H1 (cell line): ENCODE measurements around the gene SLC6A19. TPM values are rescaled to one million over a fixed set of nuclear protein-coding genes. Genes with fewer than 3 reads are reported as not detected.

Source experiments
- CTCF ChIA-PET: fragments of 300-600 bp; sonication (Branson Sonifier 250); formaldehyde crosslinking; loops from one replicate; lab custom pipeline; 2021; ENCODE audit not compliant: partially characterized antibody; lab: Charles Lee
- POLR2A ChIA-PET: fragments of 300-600 bp; sonication (Branson Sonifier 250); formaldehyde crosslinking; loops from one replicate; lab custom pipeline; 2021; ENCODE audit warnings: inconsistent platforms; ENCODE audit not compliant: partially characterized antibody; lab: Charles Lee
- DNase-seq, 2 experiments: peaks; one replicate each; pipeline versions ENCODE4 v3.0.0 to v3.0.0-alpha.2; 2010 to 2022; ENCODE audit warnings: low spot score in 2 of 2, low read depth in 1 of 2, mixed read lengths in 1 of 2
- FAIRE-seq: peaks from 2 replicates; lab custom pipeline; 2011; peaks lifted over from hg19 to GRCh38; lab: Jason Lieb, UNC
- H2AFZ ChIP-seq: 2 replicates; pipeline ENCODE4 v1.8.1; 2012; ENCODE audit warnings: low read length, inconsistent platforms
- H2AK5ac ChIP-seq: 2 replicates; pipeline ENCODE4 v1.6.1; 2013; ENCODE audit warnings: low read depth, low read length
- H2BK120ac ChIP-seq: replicated peaks from 2 replicates; pipeline ENCODE3; 2013; ENCODE audit warnings: low read depth, low read length, inconsistent platforms
- H2BK12ac ChIP-seq: 2 replicates; pipeline ENCODE4 v1.6.1; 2013; ENCODE audit warnings: low read depth, low read length
- H2BK15ac ChIP-seq: 2 replicates; pipeline ENCODE4 v1.6.1; 2013; ENCODE audit warnings: low read length
- H2BK20ac ChIP-seq: 2 replicates; pipeline ENCODE4 v1.6.1; 2013; ENCODE audit warnings: low read length
- H2BK5ac ChIP-seq: 2 replicates; pipeline ENCODE4 v1.6.1; 2013; ENCODE audit warnings: low read depth, low read length
- H3K14ac ChIP-seq: 2 replicates; pipeline ENCODE4 v1.6.1; 2013; ENCODE audit warnings: inconsistent platforms; ENCODE audit not compliant: insufficient read length
- H3K18ac ChIP-seq: 2 replicates; pipeline ENCODE4 v1.6.1; 2013; ENCODE audit warnings: low read length; ENCODE audit errors: extremely low read depth
- H3K23ac ChIP-seq: 2 replicates; pipeline ENCODE4 v1.6.1; 2013; ENCODE audit warnings: inconsistent platforms; ENCODE audit not compliant: insufficient read length
- H3K23me2 ChIP-seq: 2 replicates; pipeline ENCODE4 v1.6.1; 2013; ENCODE audit warnings: low read depth, low read length
- H3K27ac ChIP-seq: 2 replicates; pipeline ENCODE4 v1.6.1; 2011; ENCODE audit warnings: low read depth, low read length, inconsistent platforms
- H3K27me3 ChIP-seq, 4 experiments: replicated peaks in 1 of 4; 1 replicate in 1 of 4; 2 replicates in 3 of 4; pipeline versions ENCODE4 v1.6.1 to v1.8.1; 2011 to 2013; ENCODE audit warnings: low read length in 3 of 4, mild to moderate bottlenecking in 3 of 4, inconsistent platforms in 2 of 4, mixed read lengths in 2 of 4, moderate library complexity in 1 of 4; ENCODE audit not compliant: control insufficient read depth in 3 of 4, insufficient read depth in 3 of 4; ENCODE audit errors: extremely low read depth in 1 of 4
- H3K36me3 ChIP-seq, 4 experiments: 2 replicates each; pipeline versions ENCODE4 v1.6.1 to v1.8.1; 2011 to 2013; ENCODE audit warnings: mild to moderate bottlenecking in 4 of 4, low read length in 3 of 4, moderate library complexity in 2 of 4, control low read depth in 1 of 4, inconsistent platforms in 1 of 4; ENCODE audit not compliant: insufficient read depth in 4 of 4, control insufficient read depth in 2 of 4
- H3K4ac ChIP-seq: replicated peaks from 2 replicates; pipeline ENCODE3; 2013; ENCODE audit warnings: low read length, low read depth, mixed read lengths, inconsistent platforms; ENCODE audit not compliant: insufficient read length
- H3K4me1 ChIP-seq, 4 experiments: replicated peaks in 1 of 4; 1 replicate in 1 of 4; 2 replicates in 3 of 4; pipeline versions ENCODE4 v1.6.1 to v1.8.1; 2011 to 2013; ENCODE audit warnings: low read length in 3 of 4, inconsistent platforms in 2 of 4, mixed read lengths in 1 of 4; ENCODE audit not compliant: insufficient read depth in 4 of 4, control insufficient read depth in 3 of 4
- H3K4me2 ChIP-seq, 2 experiments: 2 replicates each; pipeline versions ENCODE4 v1.6.1 to v1.8.1; 2011 to 2013; ENCODE audit warnings: low read depth in 2 of 2, low read length in 2 of 2, control low read depth in 1 of 2, inconsistent platforms in 1 of 2, mild to moderate bottlenecking in 1 of 2; ENCODE audit not compliant: insufficient read depth in 1 of 2
- H3K4me3 ChIP-seq, 4 experiments: fragments of 200-600, 300-600 bp in 1 of 4; sonication (generic), shearing (Covaris generic), sonication (Bioruptor Twin) in 1 of 4; 2 replicates each; pipeline versions ENCODE4 v1.5.1 to v1.8.1; 2011 to 2016; ENCODE audit warnings: low read length in 4 of 4, low read depth in 3 of 4, control low read depth in 2 of 4, inconsistent platforms in 2 of 4, mild to moderate bottlenecking in 2 of 4, mixed read lengths in 1 of 4, moderate library complexity in 1 of 4; ENCODE audit not compliant: insufficient read depth in 2 of 4; ENCODE audit errors: extremely low read depth in 1 of 4
- H3K56ac ChIP-seq: replicated peaks from 2 replicates; pipeline ENCODE3; 2013; ENCODE audit warnings: low read depth, mild to moderate bottlenecking, mixed read lengths, low read length, inconsistent platforms; ENCODE audit not compliant: insufficient read length
- H3K79me1 ChIP-seq: 2 replicates; pipeline ENCODE4 v1.6.1; 2013; ENCODE audit warnings: low read depth, low read length, control low read depth
- H3K79me2 ChIP-seq, 2 experiments: 2 replicates each; pipeline versions ENCODE4 v1.6.1 to v1.8.1; 2012 to 2013; ENCODE audit warnings: low read length in 2 of 2, mild to moderate bottlenecking in 2 of 2, inconsistent platforms in 1 of 2; ENCODE audit not compliant: insufficient read depth in 2 of 2, control insufficient read depth in 1 of 2
- H3K9ac ChIP-seq, 4 experiments: replicated peaks in 1 of 4; 1 replicate in 1 of 4; 2 replicates in 3 of 4; pipeline versions ENCODE4 v1.6.1 to v1.8.1; 2011 to 2013; ENCODE audit warnings: low read depth in 3 of 4, low read length in 3 of 4, control low read depth in 2 of 4, mild to moderate bottlenecking in 2 of 4, moderate library complexity in 2 of 4, inconsistent platforms in 1 of 4; ENCODE audit errors: extremely low read depth in 1 of 4
- H3K9me3 ChIP-seq, 2 experiments: 2 replicates each; pipeline versions ENCODE4 v1.6.1 to v1.8.1; 2012 to 2013; ENCODE audit warnings: mild to moderate bottlenecking in 2 of 2, moderate library complexity in 2 of 2, control low read depth in 1 of 2, inconsistent platforms in 1 of 2, low read depth in 1 of 2, low read length in 1 of 2, mixed read lengths in 1 of 2; ENCODE audit not compliant: insufficient read depth in 2 of 2
- H4K20me1 ChIP-seq, 2 experiments: replicated peaks in 1 of 2; 2 replicates each; pipeline versions ENCODE3 to v1.8.1; 2011 to 2013; ENCODE audit warnings: inconsistent platforms in 2 of 2, low read length in 2 of 2, mild to moderate bottlenecking in 1 of 2; ENCODE audit not compliant: insufficient read depth in 2 of 2, control insufficient read depth in 1 of 2
- H4K5ac ChIP-seq: 2 replicates; pipeline ENCODE4 v1.6.1; 2013; ENCODE audit warnings: low read length, low read depth, mixed read lengths, inconsistent platforms; ENCODE audit not compliant: insufficient read length
- H4K8ac ChIP-seq: 2 replicates; pipeline ENCODE4 v1.8.0; 2013; ENCODE audit warnings: mild to moderate bottlenecking, moderate library complexity, low read length, inconsistent platforms; ENCODE audit not compliant: insufficient read depth; ENCODE audit errors: extremely low read depth
- H4K91ac ChIP-seq: replicated peaks from 2 replicates; pipeline ENCODE3; 2013; ENCODE audit warnings: low read length, mixed read lengths, inconsistent platforms; ENCODE audit not compliant: insufficient read length
- ATF3 ChIP-seq: IDR thresholded peaks from 2 replicates; pipeline ENCODE4 v1.6.1; 2011; ENCODE audit warnings: low read depth, mild to moderate bottlenecking, low read length; ENCODE audit not compliant: insufficient read depth
- CBX5 ChIP-seq: fragments of 300-800, 300-1000 bp; sonication (generic); IDR thresholded peaks from 2 replicates; pipeline ENCODE4 v1.7.1; 2016; ENCODE audit warnings: antibody characterized with exemption, low read length, low read depth
- CHD2 ChIP-seq: IDR thresholded peaks from 2 replicates; pipeline ENCODE4 v1.6.1; 2012; ENCODE audit warnings: low read length, improper control_type of control experiment
- HDAC2 ChIP-seq, 2 experiments: fragments of 300-600 bp in 1 of 2; sonication (generic) in 1 of 2; IDR thresholded peaks; 2 replicates each; pipeline ENCODE4 v1.6.1; 2011 to 2012; ENCODE audit warnings: low read depth in 2 of 2, low read length in 2 of 2, mild to moderate bottlenecking in 2 of 2, moderate library complexity in 2 of 2, borderline replicate concordance in 1 of 2, inconsistent platforms in 1 of 2
- HDAC6 ChIP-seq: IDR thresholded peaks from one replicate; pipeline ENCODE4 v1.7.1; 2012; ENCODE audit warnings: low read depth, mild to moderate bottlenecking, inconsistent platforms, low read length, moderate library complexity
- JUN ChIP-seq: IDR thresholded peaks from 2 replicates; pipeline ENCODE4 v1.6.1; 2011; ENCODE audit warnings: low read depth, mild to moderate bottlenecking, improper control_type of control experiment, low read length
- KDM5A ChIP-seq: fragments of 200-600 bp; IDR thresholded peaks from 2 replicates; pipeline ENCODE4 v1.7.1; 2012; ENCODE audit warnings: mild to moderate bottlenecking, low read length, inconsistent platforms, mixed read lengths
- POLR2AphosphoS5 ChIP-seq: IDR thresholded peaks from 2 replicates; pipeline ENCODE4 v1.6.1; 2011; ENCODE audit warnings: low read depth, low read length
- RNF2 ChIP-seq: fragments of 200-900, 300-1000 bp; sonication (generic); IDR thresholded peaks from 2 replicates; pipeline ENCODE4 v1.7.1; 2016; ENCODE audit warnings: borderline replicate concordance, low read depth, mild to moderate bottlenecking, antibody characterized with exemption, low read length; ENCODE audit not compliant: poor library complexity, severe bottlenecking; ENCODE audit errors: missing control alignments
- SIX5 ChIP-seq: IDR thresholded peaks from 2 replicates; pipeline ENCODE4 v1.6.1; 2011; ENCODE audit warnings: mild to moderate bottlenecking, low read depth, low read length
- SRF ChIP-seq: IDR thresholded peaks from 2 replicates; pipeline ENCODE4 v1.6.1; 2011; ENCODE audit warnings: mild to moderate bottlenecking, low read depth, low read length, moderate library complexity
- SUZ12 ChIP-seq: fragments of 200-600 bp; sonication (generic); IDR thresholded peaks from 2 replicates; pipeline ENCODE4 v1.6.1; 2012; ENCODE audit warnings: mild to moderate bottlenecking, inconsistent platforms, low read length, moderate library complexity, mixed read lengths
- TEAD4 ChIP-seq: IDR thresholded peaks from 2 replicates; pipeline ENCODE4 v1.6.1; 2012; ENCODE audit warnings: low read depth, low read length, inconsistent platforms, mixed read lengths
- WGBS, 2 experiments: shearing (Covaris generic) in 1 of 2; methylation state at CpG; one replicate each; pipeline versions ENCODE4 v1.1.6 to v1.1.7; 2013 to 2015; ENCODE audit warnings: low lambda C conversion rate in 2 of 2, mixed read lengths in 2 of 2, inconsistent platforms in 1 of 2, low coverage in 1 of 2, missing lambda C conversion rate in 1 of 2; ENCODE audit not compliant: insufficient replicate concordance in 2 of 2, insufficient coverage in 1 of 2, insufficient read length in 1 of 2; ENCODE audit errors: extremely low coverage in 1 of 2, missing lambda C conversion rate in 1 of 2; 5-methylcytosine and 5-hydroxymethylcytosine counted together
- polyA plus RNA-seq, 7 experiments: library from polyadenylated mRNA; depleted of rRNA in 3 of 7; stranded (reverse) in 5 of 7; unstranded in 2 of 7; fragments of >200 nt in 5 of 7; fragments of 200-250 nt in 2 of 7; gene quantifications; 1 replicate in 5 of 7; 2 replicates in 1 of 7; 4 replicates in 1 of 7; pipeline versions ENCODE4 v1.2.1 to v1.2.3, GENCODE V29; 2011 to 2013; ENCODE audit warnings: missing spikeins in 2 of 7, mixed read lengths in 2 of 7
- total RNA-seq: library from RNA; stranded (reverse); fragmentation: NEBNext Ultra II Directional; extraction: Animal tissue kit (Norgen Biotek cat#: 25700); gene quantifications from 2 replicates; pipeline ENCODE4 v1.2.1, GENCODE V29; 2021

The SLC6A19 gene
- total and polyA plus RNA-seq, 2 of the 8 experiments (the other 6 are each of a cell fraction or from before 2014, with no cell fraction given): 0.02 TPM; not detected in 1

GRCh38 chr5:1209489-1209852 lies 8.1 kb downstream of the SLC6A19 start:
- Histone ChIP-seq H3K4me2 (no peak overlapping the region), H3K36me3 (no peaks in the 10 kb centered on the region), H4K91ac (no peak overlapping the region), H3K4me1 (peaks cover 0 to 3% (median 0%) of the 10 kb centered on the region in 4 experiments; a peak in 1 of 7 replicates), H2AK5ac (no peak overlapping the region), H3K79me1 (no peaks in the 10 kb centered on the region), H2AFZ (no peak overlapping the region), H3K56ac (no peak overlapping the region), H2BK5ac (no peak overlapping the region), H4K20me1 (peaks cover 3 to 6% of the 10 kb centered on the region in 2 experiments), H3K18ac (no peak overlapping the region), H4K8ac (no peak overlapping the region), H3K27me3 (no peaks in the 10 kb centered on the region; a peak in 1 of 7 replicates), H2BK12ac (no peak overlapping the region), H2BK120ac (no peak overlapping the region), H2BK15ac (no peak overlapping the region), H4K5ac (no peak overlapping the region), H3K27ac (no peak overlapping the region), H3K23me2 (no peaks in the 10 kb centered on the region), H3K9me3 (no peaks in the 10 kb centered on the region; a peak in 1 of 4 replicates), H3K4ac (no peak overlapping the region), H3K9ac (no peak overlapping the region), H3K4me3 (no peak overlapping the region), H3K79me2 (no peaks in the 10 kb centered on the region), H3K23ac (no peak overlapping the region), H2BK20ac (no peak overlapping the region), H3K14ac (no peak overlapping the region)
- ChIA-PET POLR2A (interaction anchor here (1.0 kb wide), 1 partner anchor 10 kb away, joined by 4 read pairs; no protein-coding TSS in a partner anchor), CTCF (interaction anchor here (0.6 to 2.5 kb wide), 7 partner anchors 26 to 270 kb away, joined by 3 to 7 read pairs (median 4); no protein-coding TSS in a partner anchor)
- DNase-seq: no peak
- WGBS, 2 experiments: 88% methylated on average over 2 of the region's 2 CpGs; no CpG with 5 or more reads in 1 of the 2 experiments
- no peak for FAIRE-seq
- no peak for TF ChIP-seq HDAC2 (IDR thresholded peaks at IDR 0.05; ENCODE audit: borderline replicate concordance in 1 of 2, low read depth in 2 of 2, low read length in 2 of 2)
- no peak for TF ChIP-seq POLR2AphosphoS5
- no peak for TF ChIP-seq JUN
- no peak for TF ChIP-seq SUZ12
- no peak for TF ChIP-seq HDAC6
- TF ChIP-seq SIX5: no peak
- TF ChIP-seq CBX5: no peak
- no peak for TF ChIP-seq KDM5A
- no peak for TF ChIP-seq CHD2
- TF ChIP-seq SRF: no peak
- no peak for TF ChIP-seq ATF3
- TF ChIP-seq RNF2: no peak
- TF ChIP-seq TEAD4: no peak
